ENCODE results near the gene SH2B2.

Gene SH2B2

DNA sequence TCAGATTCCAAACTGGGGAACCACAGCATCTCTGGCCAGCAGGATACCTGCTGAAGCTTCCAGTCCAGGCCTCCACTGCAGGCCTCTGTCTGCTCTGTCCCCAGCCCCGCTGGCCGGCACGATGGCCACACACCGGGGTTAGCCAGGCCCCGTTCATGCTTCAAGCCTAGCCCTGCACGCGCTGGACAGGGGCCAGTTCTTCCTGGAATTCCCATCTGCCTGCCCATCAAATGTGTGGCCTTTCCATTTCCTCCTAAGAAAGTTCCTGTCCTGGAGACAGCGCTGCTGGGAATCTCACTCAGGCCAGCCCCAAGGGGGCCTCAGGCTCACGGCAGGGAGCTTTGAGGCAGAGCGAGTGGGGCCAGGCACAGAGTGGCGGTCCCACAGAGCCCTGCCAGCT is 18.0 kb downstream of the SH2B2 start:
- Histone ChIP-seq H3K4me3 (ENCODE audit: low read depth, low read length) (no peak overlapping the region), H3K4me2 (ENCODE audit: low read length) (no peak overlapping the region), H3K9me3 (ENCODE audit: insufficient read depth, low read depth, low read length) (no peaks in the 10 kb centered on the region), H3K27ac (ENCODE audit: low read depth, low read length) (no peak overlapping the region), H3K4ac (ENCODE audit: low read depth, low read length) (no peak overlapping the region), H4K91ac (ENCODE audit: low read depth, low read length) (no peak overlapping the region), H3K18ac (ENCODE audit: low read length) (no peak overlapping the region), H3K4me1 (ENCODE audit: control insufficient read depth in 1 of 2, insufficient read depth in 2 of 2, low read length in 2 of 2) (peaks cover 6 to 8% of the 10 kb centered on the region in 2 experiments), H2BK12ac (ENCODE audit: low read length) (no peak overlapping the region), H4K8ac (ENCODE audit: low read depth, low read length) (no peak overlapping the region), H3K23ac (ENCODE audit: low read length) (no peak overlapping the region), H2AFZ (ENCODE audit: insufficient read depth, low read length, poor library complexity) (no peak overlapping the region), H3K36me3 (ENCODE audit: control insufficient read depth in 1 of 2, insufficient read depth in 2 of 2, low read length in 2 of 2) (peaks cover 11 to 34% of the 10 kb centered on the region in 2 experiments), H4K12ac (ENCODE audit: low read depth, low read length) (no peak overlapping the region), H3K79me2 (ENCODE audit: control insufficient read depth, insufficient read depth, low read length, poor library complexity) (no peaks in the 10 kb centered on the region), H3K9ac (ENCODE audit: low read length) (no peak overlapping the region), H3K27me3 (ENCODE audit: insufficient read depth, low read length) (no peaks in the 10 kb centered on the region), H2BK120ac (ENCODE audit: insufficient read depth, low read length, poor library complexity) (no peak overlapping the region), H2AK5ac (ENCODE audit: low read length) (no peak overlapping the region), H3K14ac (ENCODE audit: low read length) (no peak overlapping the region), H3K79me1 (ENCODE audit: low read length) (no peaks in the 10 kb centered on the region), H2BK5ac (ENCODE audit: low read depth, low read length, poor library complexity) (no peak overlapping the region)
- no CpG with 5 or more reads among the region's 11 CpGs for WGBS (ENCODE audit: extremely low coverage, insufficient coverage, insufficient read length)
- no peak for DNase-seq

DNA sequence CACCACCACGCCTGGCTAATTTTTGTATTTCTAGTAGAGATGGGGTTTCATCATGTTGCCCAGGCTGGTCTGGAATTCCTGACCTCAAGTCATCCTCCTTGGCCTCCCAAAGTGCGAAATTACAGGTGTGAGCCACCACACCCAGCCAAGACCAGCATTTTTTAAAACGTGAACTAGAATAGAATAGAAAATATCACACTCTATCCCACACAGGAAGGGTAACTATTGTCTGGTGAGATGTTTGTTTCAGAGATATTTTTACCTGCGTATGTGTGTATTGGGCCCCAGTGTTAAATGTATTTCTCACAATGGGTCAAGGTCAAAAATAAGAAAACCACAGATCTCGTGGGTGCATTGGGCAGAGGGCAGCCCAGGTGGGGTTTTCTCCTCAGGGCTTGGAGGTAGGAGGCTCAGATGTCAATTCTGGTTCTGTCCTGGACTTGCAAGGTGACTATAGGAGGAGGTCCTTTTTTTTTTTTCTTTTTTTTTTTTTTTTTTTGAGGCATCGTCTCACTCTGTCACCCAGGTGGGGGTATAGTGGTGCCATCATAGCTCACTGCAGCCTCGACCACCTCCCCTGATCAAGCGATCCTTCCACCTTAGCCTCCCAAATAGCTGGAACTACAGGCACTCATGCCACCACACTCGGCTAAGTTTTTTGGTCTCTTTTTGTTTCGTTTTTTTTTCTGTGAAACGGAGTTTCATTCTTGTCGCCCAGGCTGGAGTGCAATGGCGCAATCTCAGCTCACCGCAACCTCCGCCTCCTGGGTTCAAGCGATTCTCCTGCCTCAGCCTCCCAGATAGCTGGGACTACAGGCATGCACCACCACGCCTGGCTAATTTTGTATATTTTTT is 19.0 kb downstream of the SH2B2 start:
- Histone ChIP-seq H2BK12ac (ENCODE audit: low read length) (no peak overlapping the region), H3K9ac (ENCODE audit: low read length) (no peak overlapping the region), H3K27me3 (ENCODE audit: insufficient read depth, low read length) (no peaks in the 10 kb centered on the region), H3K23ac (ENCODE audit: low read length) (no peak overlapping the region), H4K91ac (ENCODE audit: low read depth, low read length) (no peak overlapping the region), H4K12ac (ENCODE audit: low read depth, low read length) (no peak overlapping the region), H4K8ac (ENCODE audit: low read depth, low read length) (no peak overlapping the region), H2BK5ac (ENCODE audit: low read depth, low read length, poor library complexity) (no peak overlapping the region), H3K4me1 (ENCODE audit: control insufficient read depth in 1 of 2, insufficient read depth in 2 of 2, low read length in 2 of 2) (peaks cover 6 to 8% of the 10 kb centered on the region in 2 experiments), H3K4ac (ENCODE audit: low read depth, low read length) (no peak overlapping the region), H3K4me2 (ENCODE audit: low read length) (no peak overlapping the region), H3K4me3 (ENCODE audit: low read depth, low read length) (no peak overlapping the region), H3K27ac (ENCODE audit: low read depth, low read length) (no peak overlapping the region), H2BK120ac (ENCODE audit: insufficient read depth, low read length, poor library complexity) (no peak overlapping the region), H3K18ac (ENCODE audit: low read length) (no peak overlapping the region), H2AK5ac (ENCODE audit: low read length) (no peak overlapping the region), H3K79me2 (ENCODE audit: control insufficient read depth, insufficient read depth, low read length, poor library complexity) (peaks cover under 1% of the 10 kb centered on the region), H3K14ac (ENCODE audit: low read length) (no peak overlapping the region), H2AFZ (ENCODE audit: insufficient read depth, low read length, poor library complexity) (no peak overlapping the region), H3K9me3 (ENCODE audit: insufficient read depth, low read depth, low read length) (no peaks in the 10 kb centered on the region), H3K36me3 (ENCODE audit: control insufficient read depth in 1 of 2, insufficient read depth in 2 of 2, low read length in 2 of 2) (peaks cover 15 to 35% of the 10 kb centered on the region in 2 experiments), H3K79me1 (ENCODE audit: low read length) (no peaks in the 10 kb centered on the region)
- no CpG with 5 or more reads among the region's 17 CpGs for WGBS (ENCODE audit: extremely low coverage, insufficient coverage, insufficient read length)
- DNase-seq = no peak

DNA sequence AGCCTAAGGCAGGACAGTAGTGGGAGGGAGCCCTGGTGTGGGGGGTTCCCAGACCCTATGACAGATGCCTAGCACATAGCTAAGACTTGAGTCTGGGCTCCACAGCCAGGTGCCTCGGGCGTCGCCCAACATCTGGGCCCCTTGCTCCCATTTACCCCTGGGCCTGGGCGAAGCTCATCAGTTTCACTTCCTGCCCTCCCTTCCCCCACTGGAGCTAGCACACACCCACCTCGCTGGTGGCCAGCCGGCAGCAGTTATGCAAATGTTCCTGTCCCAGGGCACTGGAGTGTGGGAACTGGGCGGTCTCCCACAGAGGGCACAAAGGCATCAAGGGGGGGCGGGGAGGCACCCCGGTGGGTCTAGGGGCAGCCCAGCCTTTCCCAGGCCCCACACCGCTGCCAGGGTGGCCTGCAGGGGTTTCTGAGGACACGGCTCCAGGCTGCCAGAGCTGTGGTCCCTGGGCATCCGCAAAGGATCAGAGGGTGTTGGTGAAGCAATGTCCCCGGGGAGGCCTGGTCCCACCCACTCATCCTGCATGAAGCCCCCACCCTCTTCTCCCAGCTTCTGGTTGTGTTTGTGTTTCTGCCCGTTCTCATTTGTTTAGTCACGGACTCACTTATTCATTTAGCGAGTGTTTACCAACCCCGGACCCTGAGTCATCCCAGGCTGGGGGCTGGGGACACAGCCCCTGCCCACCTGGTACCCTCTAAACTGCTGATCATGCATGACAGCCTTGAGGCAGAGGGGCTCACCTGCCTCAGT is 20.4 kb downstream of the SH2B2 start:
- DNase-seq = no peak
- Histone ChIP-seq H4K91ac (ENCODE audit: low read depth, low read length) (no peak overlapping the region), H2BK5ac (ENCODE audit: low read depth, low read length, poor library complexity) (no peak overlapping the region), H3K14ac (ENCODE audit: low read length) (no peak overlapping the region), H3K4me1 (ENCODE audit: control insufficient read depth in 1 of 2, insufficient read depth in 2 of 2, low read length in 2 of 2) (peaks cover 6 to 8% of the 10 kb centered on the region in 2 experiments), H3K79me2 (ENCODE audit: control insufficient read depth, insufficient read depth, low read length, poor library complexity) (peaks cover 1% of the 10 kb centered on the region), H2BK12ac (ENCODE audit: low read length) (no peak overlapping the region), H3K79me1 (ENCODE audit: low read length) (no peaks in the 10 kb centered on the region), H3K36me3 (ENCODE audit: control insufficient read depth in 1 of 2, insufficient read depth in 2 of 2, low read length in 2 of 2) (peaks cover 16 to 28% of the 10 kb centered on the region in 2 experiments), H3K4me3 (ENCODE audit: low read depth, low read length) (no peak overlapping the region), H2AK5ac (ENCODE audit: low read length) (no peak overlapping the region), H3K18ac (ENCODE audit: low read length) (peak overlapping the region; percentile 2), H4K8ac (ENCODE audit: low read depth, low read length) (no peak overlapping the region), H3K23ac (ENCODE audit: low read length) (no peak overlapping the region), H3K4me2 (ENCODE audit: low read length) (no peak overlapping the region), H3K9me3 (ENCODE audit: insufficient read depth, low read depth, low read length) (no peaks in the 10 kb centered on the region), H3K27me3 (ENCODE audit: insufficient read depth, low read length) (no peaks in the 10 kb centered on the region), H3K9ac (ENCODE audit: low read length) (no peak overlapping the region), H4K12ac (ENCODE audit: low read depth, low read length) (no peak overlapping the region), H3K27ac (ENCODE audit: low read depth, low read length) (no peak overlapping the region), H2AFZ (ENCODE audit: insufficient read depth, low read length, poor library complexity) (no peak overlapping the region), H2BK120ac (ENCODE audit: insufficient read depth, low read length, poor library complexity) (no peak overlapping the region), H3K4ac (ENCODE audit: low read depth, low read length) (no peak overlapping the region)
- WGBS (ENCODE audit: extremely low coverage, insufficient coverage, insufficient read length) = no CpG with 5 or more reads among the region's 17 CpGs

DNA sequence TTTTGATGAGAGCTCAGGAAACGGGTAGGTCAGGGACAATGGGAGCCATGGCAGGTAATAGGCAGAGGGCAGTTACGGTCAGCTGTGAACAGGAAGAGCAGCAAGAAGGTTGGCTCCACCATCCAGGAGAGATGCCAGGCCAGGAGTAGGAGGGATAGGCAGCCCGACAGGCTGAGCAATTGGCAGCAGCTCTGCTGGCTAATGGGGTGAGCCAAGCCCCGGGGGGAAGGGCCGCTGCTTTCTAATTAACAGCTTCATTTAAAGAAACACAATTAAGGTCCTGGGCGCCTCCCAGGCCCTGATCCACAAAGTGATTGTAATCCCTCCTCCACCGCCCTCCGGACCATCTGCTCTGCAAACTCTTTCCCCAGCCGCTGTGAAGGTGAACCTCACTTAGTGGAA is 23.7 kb downstream of the SH2B2 start:
- H2BK120ac ChIP-seq (ENCODE audit: insufficient read depth, low read length, poor library complexity) = no peak overlapping the region
- no peaks in the 10 kb centered on the region for H3K9me3 ChIP-seq (ENCODE audit: insufficient read depth, low read depth, low read length)
- no peak overlapping the region for H2BK12ac ChIP-seq (ENCODE audit: low read length)
- H3K4ac ChIP-seq (ENCODE audit: low read depth, low read length) = no peak overlapping the region
- H3K4me3 ChIP-seq (ENCODE audit: low read depth, low read length) = no peak overlapping the region
- peaks cover 2% of the 10 kb centered on the region for H3K79me1 ChIP-seq (ENCODE audit: low read length)
- peak overlapping the region; percentile 60 for H2BK5ac ChIP-seq (ENCODE audit: low read depth, low read length, poor library complexity)
- no peak overlapping the region for H3K4me2 ChIP-seq (ENCODE audit: low read length)
- H3K27ac ChIP-seq (ENCODE audit: low read depth, low read length) = no peak overlapping the region
- H3K4me1 ChIP-seq (ENCODE audit: control insufficient read depth in 1 of 2, insufficient read depth in 2 of 2, low read length in 2 of 2) = peaks cover 6 to 13% of the 10 kb centered on the region in 2 experiments
- H4K91ac ChIP-seq (ENCODE audit: low read depth, low read length) = peak overlapping the region; percentile 35
- no peak overlapping the region for H2AK5ac ChIP-seq (ENCODE audit: low read length)
- peak overlapping the region; percentile 40 for H3K14ac ChIP-seq (ENCODE audit: low read length)
- H3K9ac ChIP-seq (ENCODE audit: low read length) = no peak overlapping the region
- DNase-seq = no peak
- H4K8ac ChIP-seq (ENCODE audit: low read depth, low read length) = no peak overlapping the region
- H3K27me3 ChIP-seq (ENCODE audit: insufficient read depth, low read length) = no peaks in the 10 kb centered on the region
- H3K23ac ChIP-seq (ENCODE audit: low read length) = no peak overlapping the region
- H3K36me3 ChIP-seq (ENCODE audit: control insufficient read depth in 1 of 2, insufficient read depth in 2 of 2, low read length in 2 of 2) = peaks cover 24 to 34% of the 10 kb centered on the region in 2 experiments
- H4K12ac ChIP-seq (ENCODE audit: low read depth, low read length) = no peak overlapping the region
- H3K18ac ChIP-seq (ENCODE audit: low read length) = peak overlapping the region; percentile 21
- no peak overlapping the region for H2AFZ ChIP-seq (ENCODE audit: insufficient read depth, low read length, poor library complexity)
- peaks cover 1% of the 10 kb centered on the region for H3K79me2 ChIP-seq (ENCODE audit: control insufficient read depth, insufficient read depth, low read length, poor library complexity)
- WGBS (ENCODE audit: extremely low coverage, insufficient coverage, insufficient read length) = no CpG with 5 or more reads among the region's 9 CpGs

Measured in trophoblast cell (in vitro differentiated cells and primary cell).